ENCODE data around the gene EBF3. TPM values are rescaled to one million over a fixed set of nuclear protein-coding genes. Genes with fewer than 3 reads are reported as not detected.

Gene EBF3
- total and polyA plus RNA-seq, 9 of the 15 experiments (the other 6 are each of a cell fraction or from before 2014, with no cell fraction given): not detected

DNA sequence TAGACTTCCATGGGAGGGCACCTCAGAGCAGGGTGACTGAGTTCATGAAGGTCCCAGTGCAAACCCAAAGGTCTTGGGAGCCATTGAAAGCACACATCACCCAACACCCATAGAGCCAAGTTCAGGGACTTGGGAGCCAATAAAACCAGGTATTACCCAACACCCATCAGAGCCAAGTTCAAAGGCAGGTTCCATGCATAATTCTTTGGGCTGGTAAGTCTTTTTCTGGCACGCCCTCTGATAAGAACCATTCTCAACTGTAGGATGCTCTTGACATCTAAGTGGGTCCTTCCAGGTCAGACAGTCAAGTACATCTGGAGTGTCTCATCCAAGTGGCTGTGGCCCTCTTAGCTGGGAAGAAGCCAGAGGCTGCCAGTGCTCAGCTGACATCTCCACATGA, 63.2 kb downstream of the EBF3 start:
- DNase-seq (ENCODE audit: extremely low read depth in 1 of 4, low spot score in 3 of 4) (no peak), FAIRE-seq (no peak), ATAC-seq (no peak)
- intact Hi-C loops (cut with micrococcal nuclease): no loop called here
- Histone ChIP-seq H3K4me2 (ENCODE audit: insufficient read depth, low read length) (no peak overlapping the region), H4K20me1 (replicated peaks; ENCODE audit: control insufficient read depth, insufficient read depth, low read length) (no peaks in the 10 kb centered on the region), H3K9ac (ENCODE audit: insufficient read depth in 1 of 2, low read depth in 2 of 2, low read length in 2 of 2) (no peak overlapping the region), H3K4me1 (replicated peaks in 1 of 2; ENCODE audit: control insufficient read depth in 2 of 2, insufficient read depth in 2 of 2, low read length in 2 of 2) (no peaks in the 10 kb centered on the region), H2AFZ (ENCODE audit: low read depth, low read length) (no peak overlapping the region), H3K27ac (ENCODE audit: extremely low read depth, low read depth, low read length) (no peak overlapping the region), H3K27me3 (ENCODE audit: control insufficient read depth in 2 of 2, insufficient read depth in 2 of 2, low read length in 2 of 2) (peaks cover 5 to 43% of the 10 kb centered on the region in 2 experiments; a peak in 3 of 5 replicates), H3K36me3 (ENCODE audit: control insufficient read depth, insufficient read depth, low read length) (no peaks in the 10 kb centered on the region), H3K9me3 (replicated peaks; ENCODE audit: control insufficient read depth, insufficient read depth, low read depth, low read length) (no peaks in the 10 kb centered on the region), H3K4me3 (no peak overlapping the region), H3K9me1 (ENCODE audit: control insufficient read depth, insufficient read depth, low read length) (no peaks in the 10 kb centered on the region), H3K79me2 (ENCODE audit: control insufficient read depth, insufficient read depth, low read length) (no peaks in the 10 kb centered on the region)
- ChIA-PET CTCF (ENCODE audit: low intra/inter-chr PET ratio) (no interaction called here), POLR2A (no interaction called here)
- in situ Hi-C loops (cut with MboI): no loop called here
- BruUV-seq (replicated peaks): no TSS peak
- TF ChIP-seq, protein P1, sequence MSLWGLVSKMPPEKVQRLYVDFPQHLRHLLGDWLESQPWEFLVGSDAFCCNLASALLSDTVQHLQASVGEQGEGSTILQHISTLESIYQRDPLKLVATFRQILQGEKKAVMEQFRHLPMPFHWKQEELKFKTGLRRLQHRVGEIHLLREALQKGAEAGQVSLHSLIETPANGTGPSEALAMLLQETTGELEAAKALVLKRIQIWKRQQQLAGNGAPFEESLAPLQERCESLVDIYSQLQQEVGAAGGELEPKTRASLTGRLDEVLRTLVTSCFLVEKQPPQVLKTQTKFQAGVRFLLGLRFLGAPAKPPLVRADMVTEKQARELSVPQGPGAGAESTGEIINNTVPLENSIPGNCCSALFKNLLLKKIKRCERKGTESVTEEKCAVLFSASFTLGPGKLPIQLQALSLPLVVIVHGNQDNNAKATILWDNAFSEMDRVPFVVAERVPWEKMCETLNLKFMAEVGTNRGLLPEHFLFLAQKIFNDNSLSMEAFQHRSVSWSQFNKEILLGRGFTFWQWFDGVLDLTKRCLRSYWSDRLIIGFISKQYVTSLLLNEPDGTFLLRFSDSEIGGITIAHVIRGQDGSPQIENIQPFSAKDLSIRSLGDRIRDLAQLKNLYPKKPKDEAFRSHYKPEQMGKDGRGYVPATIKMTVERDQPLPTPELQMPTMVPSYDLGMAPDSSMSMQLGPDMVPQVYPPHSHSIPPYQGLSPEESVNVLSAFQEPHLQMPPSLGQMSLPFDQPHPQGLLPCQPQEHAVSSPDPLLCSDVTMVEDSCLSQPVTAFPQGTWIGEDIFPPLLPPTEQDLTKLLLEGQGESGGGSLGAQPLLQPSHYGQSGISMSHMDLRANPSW (CRISPR knock-in tag; IDR thresholded peaks at IDR 0.05): no peak
- TF ChIP-seq ZEB2 (IDR thresholded peaks at IDR 0.05) (no peak), ZNF217 (CRISPR knock-in tag; IDR thresholded peaks at IDR 0.05) (no peak)
- WGBS (ENCODE audit: insufficient coverage, low coverage, missing lambda C conversion rate): 0% methylated on average over 1 of the region's 1 CpG
